Measurements from ENCODE around the gene GDI1. TPM values are rescaled to one million over a fixed set of nuclear protein-coding genes. Genes with fewer than 3 reads are reported as not detected.

Gene GDI1
- total RNA-seq, 4 donors from 2014 or later, result 45.3 to 89.7 (median 61.6) TPM

DNA sequence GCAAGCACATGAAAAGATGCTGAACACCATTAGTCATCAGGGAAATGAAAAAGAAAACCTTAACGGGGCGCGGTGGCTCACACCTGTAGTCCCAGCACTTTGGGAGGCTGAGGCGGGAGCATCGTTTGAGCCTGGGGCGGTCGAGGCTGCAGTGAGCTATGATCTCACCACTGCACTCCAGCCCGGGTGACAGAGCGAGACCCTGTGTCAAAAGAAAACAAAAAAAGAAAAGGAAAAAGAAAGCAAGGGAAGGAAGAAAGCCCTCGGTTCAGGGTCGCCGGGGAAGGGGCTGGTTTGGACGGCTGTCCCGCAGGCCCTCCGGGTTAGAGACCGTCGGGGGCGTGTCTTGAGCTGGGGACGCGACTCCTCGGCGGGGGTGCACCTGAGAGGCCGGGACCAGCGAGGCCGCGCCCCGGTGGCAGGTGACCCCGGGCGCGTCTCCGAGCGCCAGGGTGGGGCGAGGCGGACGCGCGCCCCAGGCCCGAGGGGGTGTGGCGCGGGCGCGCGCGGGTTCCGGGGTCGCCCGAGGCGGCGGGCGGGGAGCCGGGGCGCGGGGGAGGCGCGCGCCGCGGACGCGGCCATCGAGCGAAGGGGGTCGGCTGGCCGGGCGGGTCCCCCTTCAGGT is 20.6 kb downstream of the GDI1 start:
- TF ChIP-seq, protein P1, sequence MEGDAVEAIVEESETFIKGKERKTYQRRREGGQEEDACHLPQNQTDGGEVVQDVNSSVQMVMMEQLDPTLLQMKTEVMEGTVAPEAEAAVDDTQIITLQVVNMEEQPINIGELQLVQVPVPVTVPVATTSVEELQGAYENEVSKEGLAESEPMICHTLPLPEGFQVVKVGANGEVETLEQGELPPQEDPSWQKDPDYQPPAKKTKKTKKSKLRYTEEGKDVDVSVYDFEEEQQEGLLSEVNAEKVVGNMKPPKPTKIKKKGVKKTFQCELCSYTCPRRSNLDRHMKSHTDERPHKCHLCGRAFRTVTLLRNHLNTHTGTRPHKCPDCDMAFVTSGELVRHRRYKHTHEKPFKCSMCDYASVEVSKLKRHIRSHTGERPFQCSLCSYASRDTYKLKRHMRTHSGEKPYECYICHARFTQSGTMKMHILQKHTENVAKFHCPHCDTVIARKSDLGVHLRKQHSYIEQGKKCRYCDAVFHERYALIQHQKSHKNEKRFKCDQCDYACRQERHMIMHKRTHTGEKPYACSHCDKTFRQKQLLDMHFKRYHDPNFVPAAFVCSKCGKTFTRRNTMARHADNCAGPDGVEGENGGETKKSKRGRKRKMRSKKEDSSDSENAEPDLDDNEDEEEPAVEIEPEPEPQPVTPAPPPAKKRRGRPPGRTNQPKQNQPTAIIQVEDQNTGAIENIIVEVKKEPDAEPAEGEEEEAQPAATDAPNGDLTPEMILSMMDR (IDR thresholded peaks at IDR 0.05; ENCODE audit: low read depth), result no peak

GRCh38 chrX:154458116-154458953 is 21.4 kb downstream of the GDI1 start, which contains the start of gene PLXNA3:
PLXNA3 (plus strand) TSS chrX:154458281; CDS start chrX:154460184, 1,903 bp downstream.
- TF ChIP-seq, protein P1 (IDR thresholded peaks at IDR 0.05; ENCODE audit: low read depth), result no peak

- TF ChIP-seq, protein P1 (IDR thresholded peaks at IDR 0.05; ENCODE audit: low read depth), result no peak
These were observed 22.2 kb downstream of the GDI1 start for GRCh38 chrX:154458954-154459778.

- TF ChIP-seq, protein P1 (IDR thresholded peaks at IDR 0.05; ENCODE audit: low read depth), result no peak
These were observed 22.9 kb downstream of the GDI1 start for GRCh38 chrX:154459832-154460231.

DNA sequence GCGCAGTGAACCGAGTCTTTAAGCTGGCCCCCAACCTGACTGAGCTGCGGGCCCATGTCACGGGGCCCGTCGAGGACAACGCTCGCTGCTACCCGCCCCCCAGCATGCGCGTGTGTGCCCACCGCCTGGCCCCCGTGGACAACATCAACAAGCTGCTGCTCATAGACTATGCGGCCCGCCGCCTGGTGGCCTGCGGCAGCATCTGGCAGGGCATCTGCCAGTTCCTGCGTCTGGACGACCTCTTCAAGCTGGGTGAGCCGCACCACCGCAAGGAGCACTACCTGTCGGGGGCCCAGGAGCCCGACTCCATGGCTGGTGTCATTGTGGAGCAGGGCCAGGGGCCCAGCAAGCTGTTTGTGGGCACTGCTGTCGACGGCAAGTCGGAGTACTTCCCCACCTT is 23.4 kb downstream of the GDI1 start:
- TF ChIP-seq, protein P1 (IDR thresholded peaks at IDR 0.05; ENCODE audit: low read depth), result no peak

- TF ChIP-seq, protein P1 (IDR thresholded peaks at IDR 0.05; ENCODE audit: low read depth), result no peak
These were observed 25.4 kb downstream of the GDI1 start for GRCh38 chrX:154462396-154462795.

Measured in subcutaneous adipose tissue (tissue), 4 donors.